Neural crest cell (in vitro differentiated cells): ENCODE measurements around the gene IRF9. TPM values are rescaled to one million over a fixed set of nuclear protein-coding genes. Genes with fewer than 3 reads are reported as not detected.

ENCODE experiments used
- DNase-seq: peaks from one replicate; pipeline ENCODE4 v3.0.0; 2021; ENCODE audit warnings: low read depth, mixed read lengths, low spot score
- H3K27ac Mint-ChIP-seq: one replicate; pipeline ENCODE4 v1.8.0; 2021; ENCODE audit warnings: mild to moderate bottlenecking, mixed read lengths; ENCODE audit not compliant: unreplicated experiment
- H3K27me3 Mint-ChIP-seq: 2 replicates; pipeline ENCODE4 v1.8.0; 2021; ENCODE audit warnings: low read depth, mild to moderate bottlenecking, mixed read lengths
- H3K36me3 Mint-ChIP-seq: 2 replicates; pipeline ENCODE4 v1.8.0; 2021; ENCODE audit warnings: low read depth, mild to moderate bottlenecking, mixed read lengths
- H3K4me1 Mint-ChIP-seq: 2 replicates; pipeline ENCODE4 v1.8.0; 2021; ENCODE audit warnings: mixed read lengths
- H3K4me3 Mint-ChIP-seq: one replicate; pipeline ENCODE4 v1.8.0; 2021; ENCODE audit warnings: mild to moderate bottlenecking, mixed read lengths
- H3K9me3 Mint-ChIP-seq: 2 replicates; pipeline ENCODE4 v1.8.0; 2021; ENCODE audit warnings: mixed read lengths
- total RNA-seq: library from RNA; stranded (reverse); gene quantifications from 2 replicates; pipeline ENCODE4 v1.2.1, GENCODE V29; 2021
- TF ChIP-seq, protein P1 (sequence below): fragments of 200-600 bp; sonication (generic); conservative IDR thresholded peaks from 2 replicates; pipeline ENCODE4 v1.5.0; 2021; ENCODE audit warnings: antibody characterized with exemption, mild to moderate bottlenecking

IRF9 gene
- total RNA-seq, 1 donor from 2014 or later: 22.9 TPM

DNA sequence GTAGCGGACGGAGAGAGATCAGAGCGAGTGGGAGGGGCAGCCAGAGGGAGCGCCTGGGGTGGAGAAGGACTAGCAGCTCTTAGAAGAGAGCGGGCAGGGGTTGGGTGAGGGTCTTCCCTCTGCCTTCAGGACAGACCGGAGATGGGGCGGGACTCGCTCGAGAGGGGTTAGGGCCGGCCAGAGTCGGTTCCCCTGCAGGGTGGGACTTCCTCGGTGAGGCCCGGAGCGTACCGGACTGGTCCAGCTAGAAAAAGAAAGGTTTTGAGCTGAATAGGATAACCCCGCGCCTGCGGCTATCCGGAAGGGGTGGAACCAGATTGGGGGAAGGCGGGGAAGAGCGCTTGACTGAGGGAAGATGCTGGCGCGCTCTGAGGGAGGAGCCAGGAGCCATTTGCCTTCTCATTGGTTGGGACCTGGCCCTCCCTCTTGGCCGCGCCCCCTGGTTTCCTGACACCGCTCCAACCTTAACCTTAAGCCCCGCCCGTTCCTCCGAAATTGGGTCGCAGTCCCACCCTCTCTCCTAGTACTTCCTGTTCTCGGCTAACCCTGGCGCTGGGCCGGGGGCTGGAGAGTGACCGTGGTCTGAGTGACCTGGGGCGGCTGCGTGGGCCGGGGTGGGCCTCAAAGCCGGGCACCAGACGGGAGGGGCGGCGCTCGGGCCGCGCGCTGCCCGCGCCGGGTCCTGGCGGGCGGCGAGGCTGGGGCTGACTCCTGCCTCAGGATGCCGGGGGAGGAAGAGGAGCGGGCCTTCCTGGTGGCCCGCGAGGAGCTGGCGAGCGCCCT lies 13.9 kb upstream of the IRF9 start, which contains the start of gene RNF31:
Gene RNF31, plus strand, starts transcription at position 521 of the 783 bp plus-strand sequence. Its CDS starts 201 bp downstream, at position 722.
- DNase-seq: peak; percentile 93
- peak within 1 kb of the TSS; percentile 91 for H3K27ac Mint-ChIP-seq
- TF ChIP-seq, protein P1, sequence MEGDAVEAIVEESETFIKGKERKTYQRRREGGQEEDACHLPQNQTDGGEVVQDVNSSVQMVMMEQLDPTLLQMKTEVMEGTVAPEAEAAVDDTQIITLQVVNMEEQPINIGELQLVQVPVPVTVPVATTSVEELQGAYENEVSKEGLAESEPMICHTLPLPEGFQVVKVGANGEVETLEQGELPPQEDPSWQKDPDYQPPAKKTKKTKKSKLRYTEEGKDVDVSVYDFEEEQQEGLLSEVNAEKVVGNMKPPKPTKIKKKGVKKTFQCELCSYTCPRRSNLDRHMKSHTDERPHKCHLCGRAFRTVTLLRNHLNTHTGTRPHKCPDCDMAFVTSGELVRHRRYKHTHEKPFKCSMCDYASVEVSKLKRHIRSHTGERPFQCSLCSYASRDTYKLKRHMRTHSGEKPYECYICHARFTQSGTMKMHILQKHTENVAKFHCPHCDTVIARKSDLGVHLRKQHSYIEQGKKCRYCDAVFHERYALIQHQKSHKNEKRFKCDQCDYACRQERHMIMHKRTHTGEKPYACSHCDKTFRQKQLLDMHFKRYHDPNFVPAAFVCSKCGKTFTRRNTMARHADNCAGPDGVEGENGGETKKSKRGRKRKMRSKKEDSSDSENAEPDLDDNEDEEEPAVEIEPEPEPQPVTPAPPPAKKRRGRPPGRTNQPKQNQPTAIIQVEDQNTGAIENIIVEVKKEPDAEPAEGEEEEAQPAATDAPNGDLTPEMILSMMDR: no peak
- no peaks in the 10 kb centered on the region for H3K27me3 Mint-ChIP-seq
- peaks cover 25% of the 10 kb centered on the region for H3K4me1 Mint-ChIP-seq
- H3K4me3 Mint-ChIP-seq: peak within 1 kb of the TSS; percentile 99
- no peaks in the 10 kb centered on the region for H3K9me3 Mint-ChIP-seq
- no peaks in the 10 kb centered on the region for H3K36me3 Mint-ChIP-seq

DNA sequence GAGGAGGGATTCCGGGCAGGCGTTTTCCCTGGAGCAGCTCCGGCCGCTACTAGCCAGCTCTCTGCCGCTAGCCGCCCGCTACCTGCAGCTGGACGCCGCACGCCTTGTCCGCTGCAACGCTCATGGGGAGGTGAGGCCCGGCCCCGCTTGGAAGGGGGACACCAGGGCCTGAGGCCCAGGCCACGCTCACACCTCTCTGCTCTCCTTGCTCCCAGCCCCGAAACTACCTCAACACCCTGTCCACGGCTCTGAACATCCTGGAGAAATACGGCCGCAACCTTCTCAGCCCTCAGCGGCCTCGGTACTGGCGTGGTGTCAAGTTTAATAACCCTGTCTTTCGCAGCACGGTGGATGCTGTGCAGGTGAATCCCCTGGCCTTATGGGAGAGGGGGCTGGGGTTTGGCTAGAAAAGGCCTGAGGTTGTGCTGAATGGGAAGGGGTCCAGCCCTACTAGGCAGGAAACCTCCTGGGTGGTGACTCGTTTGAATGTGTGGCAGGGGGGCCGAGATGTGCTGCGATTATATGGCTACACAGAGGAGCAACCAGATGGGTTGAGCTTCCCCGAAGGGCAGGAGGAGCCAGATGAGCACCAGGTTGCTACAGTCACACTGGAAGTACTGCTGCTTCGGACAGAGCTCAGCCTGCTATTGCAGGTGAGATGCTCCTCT lies 13.2 kb upstream of the IRF9 start:
- H3K4me3 Mint-ChIP-seq: peak overlapping the region; percentile 99
- DNase-seq: no peak
- H3K4me1 Mint-ChIP-seq: peaks cover 25% of the 10 kb centered on the region
- H3K27me3 Mint-ChIP-seq: no peaks in the 10 kb centered on the region
- H3K36me3 Mint-ChIP-seq: no peaks in the 10 kb centered on the region
- H3K9me3 Mint-ChIP-seq: no peaks in the 10 kb centered on the region
- peak overlapping the region; percentile 62 for H3K27ac Mint-ChIP-seq
- TF ChIP-seq, protein P1: no peak

DNA sequence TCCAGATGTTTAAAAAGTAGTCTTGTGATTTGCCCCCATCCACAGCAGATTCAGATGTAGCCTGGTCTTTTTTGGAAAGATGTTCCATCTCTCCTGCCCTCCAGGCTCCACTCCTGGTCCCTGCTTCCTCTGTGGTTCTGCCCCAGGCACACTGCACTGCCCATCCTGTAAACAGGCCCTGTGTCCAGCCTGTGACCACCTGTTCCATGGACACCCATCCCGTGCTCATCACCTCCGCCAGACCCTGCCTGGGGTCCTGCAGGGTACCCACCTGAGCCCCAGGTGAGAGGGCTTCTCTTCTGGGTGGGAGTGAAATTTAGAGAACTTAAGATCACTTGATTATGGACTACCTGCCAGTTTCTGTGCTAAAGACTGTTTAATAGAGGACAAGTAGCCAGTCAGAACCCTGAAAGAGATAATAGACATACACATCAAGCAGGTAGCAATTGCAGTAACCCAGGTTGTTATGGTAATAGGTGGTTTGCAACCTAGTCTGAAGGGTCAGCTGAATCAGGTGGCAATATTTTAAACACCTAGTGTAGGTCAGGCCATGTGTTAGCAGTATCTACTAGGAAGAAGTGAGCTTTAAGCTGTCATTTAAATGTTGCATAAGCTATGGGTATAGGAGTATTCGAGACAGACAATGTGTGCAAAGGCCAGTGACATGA lies 11.6 kb upstream of the IRF9 start:
- TF ChIP-seq, protein P1: no peak
- no peaks in the 10 kb centered on the region for H3K9me3 Mint-ChIP-seq
- peaks cover 25% of the 10 kb centered on the region for H3K4me1 Mint-ChIP-seq
- H3K27me3 Mint-ChIP-seq: no peaks in the 10 kb centered on the region
- peak overlapping the region; percentile 99 for H3K4me3 Mint-ChIP-seq
- H3K27ac Mint-ChIP-seq: no peak overlapping the region
- no peak for DNase-seq
- peaks cover under 1% of the 10 kb centered on the region for H3K36me3 Mint-ChIP-seq

DNA sequence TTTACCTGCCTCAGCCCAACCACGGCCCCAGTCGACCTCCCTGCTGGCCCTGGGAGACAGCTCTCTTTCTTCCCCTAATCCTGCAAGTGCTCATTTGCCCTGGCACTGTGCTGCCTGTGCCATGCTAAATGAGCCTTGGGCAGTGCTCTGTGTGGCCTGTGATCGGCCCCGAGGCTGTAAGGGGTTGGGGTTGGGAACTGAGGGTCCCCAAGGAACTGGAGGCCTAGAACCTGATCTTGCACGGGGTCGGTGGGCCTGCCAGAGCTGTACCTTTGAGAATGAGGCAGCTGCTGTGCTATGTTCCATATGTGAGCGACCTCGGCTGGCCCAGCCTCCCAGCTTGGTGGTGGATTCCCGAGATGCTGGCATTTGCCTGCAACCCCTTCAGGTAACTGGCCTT lies 11.0 kb upstream of the IRF9 start:
- Mint-ChIP-seq H3K27me3 (no peaks in the 10 kb centered on the region), H3K4me3 (no peak overlapping the region), H3K9me3 (no peaks in the 10 kb centered on the region), H3K27ac (no peak overlapping the region), H3K36me3 (peaks cover 2% of the 10 kb centered on the region), H3K4me1 (peaks cover 25% of the 10 kb centered on the region)
- DNase-seq: no peak
- TF ChIP-seq, protein P1: no peak

DNA sequence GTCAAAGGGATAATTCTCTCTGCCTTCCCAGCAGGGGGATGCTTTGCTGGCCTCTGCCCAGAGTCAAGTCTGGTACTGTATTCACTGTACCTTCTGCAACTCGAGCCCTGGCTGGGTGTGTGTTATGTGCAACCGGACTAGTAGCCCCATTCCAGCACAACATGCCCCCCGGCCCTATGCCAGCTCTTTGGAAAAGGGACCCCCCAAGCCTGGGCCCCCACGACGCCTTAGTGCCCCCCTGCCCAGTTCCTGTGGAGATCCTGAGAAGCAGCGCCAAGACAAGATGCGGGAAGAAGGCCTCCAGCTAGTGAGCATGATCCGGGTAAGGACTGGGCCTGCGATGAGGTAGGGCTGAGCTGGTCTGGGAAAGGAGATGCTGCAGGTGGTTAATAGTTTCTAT lies 10.5 kb upstream of the IRF9 start:
- Mint-ChIP-seq H3K27me3 (no peaks in the 10 kb centered on the region), H3K9me3 (no peaks in the 10 kb centered on the region), H3K27ac (no peak overlapping the region), H3K4me1 (peaks cover 21% of the 10 kb centered on the region), H3K36me3 (peaks cover 5% of the 10 kb centered on the region), H3K4me3 (peak overlapping the region; percentile 76)
- TF ChIP-seq, protein P1: no peak
- no peak for DNase-seq
